Muscle layer of duodenum (tissue), 2 donors: ENCODE results near the gene NLRC3.
"Not testable (repeated sequence)": the region's sequence is repeated elsewhere in the genome, so short reads cannot be mapped to it uniquely, and the experiment has no call there.

Experiments
- H3K27ac ChIP-seq: one replicate; pipeline ENCODE4 v1.7.0; 2013; ENCODE audit warnings: mild to moderate bottlenecking, low read length
- H3K27me3 ChIP-seq: one replicate; pipeline ENCODE4 v1.7.0; 2013; ENCODE audit warnings: low read depth, mild to moderate bottlenecking, control low read depth, low read length
- H3K36me3 ChIP-seq, 2 donors: one replicate each; pipeline ENCODE4 v1.7.0; 2013; ENCODE audit warnings: low read length in 2 of 2, control low read depth in 1 of 2, mild to moderate bottlenecking in 1 of 2; ENCODE audit not compliant: insufficient read depth in 2 of 2, control insufficient read depth in 1 of 2
- H3K4me1 ChIP-seq, 2 donors: one replicate each; pipeline ENCODE4 v1.7.0; 2013; ENCODE audit warnings: low read length in 2 of 2, mild to moderate bottlenecking in 2 of 2, control low read depth in 1 of 2, moderate library complexity in 1 of 2; ENCODE audit not compliant: insufficient read depth in 2 of 2, control insufficient read depth in 1 of 2
- H3K4me3 ChIP-seq, 2 donors: one replicate each; pipeline ENCODE4 v1.7.0; 2013; ENCODE audit warnings: low read length in 2 of 2, low read depth in 1 of 2, mild to moderate bottlenecking in 1 of 2
- H3K9me3 ChIP-seq, 2 donors: one replicate each; pipeline ENCODE4 v1.7.0; 2013; ENCODE audit warnings: low read length in 2 of 2, control low read depth in 1 of 2, mild to moderate bottlenecking in 1 of 2; ENCODE audit not compliant: control insufficient read depth in 1 of 2
- donor health status: healthy.

The NLRC3 gene

GRCh38 chr16:3503523-3503922 lies 73.7 kb downstream of the NLRC3 start:
- H3K9me3 ChIP-seq = no peaks in the 10 kb centered on the region
- H3K4me3 ChIP-seq = no peak overlapping the region
- H3K27ac ChIP-seq = no peak overlapping the region
- H3K27me3 ChIP-seq = no peaks in the 10 kb centered on the region
- H3K4me1 ChIP-seq = peaks cover 0 to 13% of the 10 kb centered on the region in 2 donors
- H3K36me3 ChIP-seq = peaks cover 8 to 27% of the 10 kb centered on the region in 2 donors

- peaks cover 3 to 19% of the 10 kb centered on the region in 2 donors for H3K36me3 ChIP-seq
- peak overlapping the region; percentile 85 to 98 for H3K4me3 ChIP-seq
- no peaks in the 10 kb centered on the region for H3K27me3 ChIP-seq
- H3K9me3 ChIP-seq = no peaks in the 10 kb centered on the region
- H3K27ac ChIP-seq = no peak overlapping the region
- H3K4me1 ChIP-seq = peaks cover 0 to 13% of the 10 kb centered on the region in 2 donors
Observed at GRCh38 chr16:3501783-3502400, 75.3 kb downstream of the NLRC3 start.

GRCh38 chr16:3501412-3501761 lies 75.8 kb downstream of the NLRC3 start:
- Histone ChIP-seq H3K4me3 (peak overlapping the region; percentile 85 to 98), H3K36me3 (peaks cover 3 to 17% of the 10 kb centered on the region in 2 donors), H3K4me1 (peaks cover 0 to 13% of the 10 kb centered on the region in 2 donors)
- H3K27me3 ChIP-seq, H3K9me3 ChIP-seq, H3K27ac ChIP-seq: not testable (repeated sequence)

- H3K27ac ChIP-seq = no peak overlapping the region
Observed at GRCh38 chr16:3498988-3499387, 78.2 kb downstream of the NLRC3 start.

GRCh38 chr16:3497771-3498170 lies 79.4 kb downstream of the NLRC3 start:
- Histone ChIP-seq H3K9me3 (no peaks in the 10 kb centered on the region), H3K36me3 (no peaks in the 10 kb centered on the region), H3K4me3 (no peak overlapping the region), H3K27ac (no peak overlapping the region), H3K27me3 (no peaks in the 10 kb centered on the region), H3K4me1 (peaks cover 0 to 13% of the 10 kb centered on the region in 2 donors)

More at GRCh38 chr16:3498988-3499387, 78.2 kb downstream of the NLRC3 start:
- peaks cover 0 to 13% of the 10 kb centered on the region in 2 donors for H3K4me1 ChIP-seq
- peaks cover 0 to 3% of the 10 kb centered on the region in 2 donors for H3K36me3 ChIP-seq
- no peak overlapping the region for H3K4me3 ChIP-seq
- no peaks in the 10 kb centered on the region for H3K27me3 ChIP-seq
- H3K9me3 ChIP-seq = no peaks in the 10 kb centered on the region

GRCh38 chr16:3496386-3496785 lies 80.8 kb downstream of the NLRC3 start:
- no peak overlapping the region for H3K4me3 ChIP-seq
- no peaks in the 10 kb centered on the region for H3K36me3 ChIP-seq
- peaks cover 0 to 5% of the 10 kb centered on the region in 2 donors for H3K4me1 ChIP-seq
- H3K27ac ChIP-seq = no peak overlapping the region
- H3K27me3 ChIP-seq = no peaks in the 10 kb centered on the region
- no peaks in the 10 kb centered on the region for H3K9me3 ChIP-seq

GRCh38 chr16:3495176-3495575 lies 82.0 kb downstream of the NLRC3 start, which contains the start of gene C16orf90:
Gene C16orf90 (minus strand): TSS chr16:3495489. CDS start chr16:3495421, 68 bp downstream.
- Histone ChIP-seq H3K4me1 (peaks cover 0 to 3% of the 10 kb centered on the region in 2 donors), H3K27ac (no peak within 1 kb of the TSS), H3K4me3 (no peak within 1 kb of the TSS), H3K9me3 (no peaks in the 10 kb centered on the region), H3K27me3 (no peaks in the 10 kb centered on the region), H3K36me3 (no peaks in the 10 kb centered on the region)

- Histone ChIP-seq H3K36me3 (no peaks in the 10 kb centered on the region), H3K4me3 (no peak overlapping the region), H3K27me3 (no peaks in the 10 kb centered on the region), H3K9me3 (no peaks in the 10 kb centered on the region), H3K27ac (no peak overlapping the region), H3K4me1 (peaks cover 0 to 3% of the 10 kb centered on the region in 2 donors)
Observed at GRCh38 chr16:3494386-3494973, 82.7 kb downstream of the NLRC3 start.

GRCh38 chr16:3492356-3492755 lies 84.8 kb downstream of the NLRC3 start:
- no peaks in the 10 kb centered on the region for H3K9me3 ChIP-seq
- H3K27ac ChIP-seq = no peak overlapping the region
- peaks cover 0 to 3% of the 10 kb centered on the region in 2 donors for H3K4me1 ChIP-seq
- no peaks in the 10 kb centered on the region for H3K27me3 ChIP-seq
- H3K4me3 ChIP-seq = no peak overlapping the region
- H3K36me3 ChIP-seq = peaks cover 0 to 9% of the 10 kb centered on the region in 2 donors

- Histone ChIP-seq H3K27me3 (no peaks in the 10 kb centered on the region), H3K36me3 (peaks cover 5 to 22% of the 10 kb centered on the region in 2 donors), H3K4me1 (peaks cover 0 to 3% of the 10 kb centered on the region in 2 donors), H3K27ac (no peak overlapping the region), H3K9me3 (no peaks in the 10 kb centered on the region), H3K4me3 (no peak overlapping the region)
Observed at GRCh38 chr16:3490911-3491629, 86.1 kb downstream of the NLRC3 start.
